Upper lobe of left lung (tissue), 4 donors: ENCODE data around the gene DTL.

ENCODE experiments used
- EP300 ChIP-seq, 4 donors: sonication (generic); formaldehyde crosslinking; IDR thresholded peaks; one replicate each; pipeline ENCODE4 v1.5.1; 2017; ENCODE audit warnings: antibody characterized with exemption in 4 of 4, control low read depth in 2 of 4
- POLR2A ChIP-seq, 4 donors: fragments of 450-650 bp; IDR thresholded peaks; one replicate each; pipeline ENCODE4 v1.5.1; 2016 to 2017; ENCODE audit warnings: antibody characterized with exemption in 4 of 4, mild to moderate bottlenecking in 2 of 4
- POLR2AphosphoS5 ChIP-seq, 2 donors: sonication (generic); formaldehyde crosslinking; IDR thresholded peaks; one replicate each; pipeline ENCODE4 v1.5.1; 2017; ENCODE audit warnings: antibody characterized with exemption in 2 of 2
- TF ChIP-seq, protein P1 (sequence below), 6 experiments: fragments of 450-650 bp in 4 of 6; fragments of 200-600 bp in 2 of 6; sonication (generic) in 2 of 6; IDR thresholded peaks; one replicate each; pipeline ENCODE4 v1.5.1; 2016 to 2019; ENCODE audit warnings: antibody characterized with exemption in 6 of 6

DNA sequence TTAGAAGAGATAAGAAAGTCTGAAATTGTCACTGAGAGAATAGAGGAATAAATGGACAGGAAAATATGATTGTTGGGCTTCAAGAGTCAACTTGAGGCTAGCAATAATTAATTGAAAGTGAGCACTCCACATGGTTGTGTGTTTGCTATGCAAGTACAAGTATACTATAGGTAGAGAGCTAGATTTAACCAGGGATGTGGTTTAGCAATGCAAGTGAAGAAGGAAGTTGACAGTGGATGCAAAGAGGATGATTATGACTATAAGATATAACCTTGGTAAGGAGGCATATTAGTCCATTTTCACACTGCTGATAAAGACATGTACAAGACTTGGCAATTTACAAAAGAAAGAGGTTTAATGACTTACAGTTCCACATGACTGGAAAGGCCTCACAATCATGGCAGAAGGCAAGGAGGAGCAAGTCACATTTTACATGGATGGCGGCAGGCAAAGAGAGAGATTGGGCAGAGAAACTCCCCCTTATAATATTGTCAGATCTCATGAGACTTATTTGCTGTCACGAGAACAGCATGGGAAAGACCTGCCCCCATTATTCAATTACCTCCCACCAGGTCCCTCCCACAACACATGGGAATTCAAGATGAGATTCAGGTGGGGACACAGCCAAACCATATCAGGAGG lies 47.3 kb downstream of the DTL start:
- TF ChIP-seq, protein P1, sequence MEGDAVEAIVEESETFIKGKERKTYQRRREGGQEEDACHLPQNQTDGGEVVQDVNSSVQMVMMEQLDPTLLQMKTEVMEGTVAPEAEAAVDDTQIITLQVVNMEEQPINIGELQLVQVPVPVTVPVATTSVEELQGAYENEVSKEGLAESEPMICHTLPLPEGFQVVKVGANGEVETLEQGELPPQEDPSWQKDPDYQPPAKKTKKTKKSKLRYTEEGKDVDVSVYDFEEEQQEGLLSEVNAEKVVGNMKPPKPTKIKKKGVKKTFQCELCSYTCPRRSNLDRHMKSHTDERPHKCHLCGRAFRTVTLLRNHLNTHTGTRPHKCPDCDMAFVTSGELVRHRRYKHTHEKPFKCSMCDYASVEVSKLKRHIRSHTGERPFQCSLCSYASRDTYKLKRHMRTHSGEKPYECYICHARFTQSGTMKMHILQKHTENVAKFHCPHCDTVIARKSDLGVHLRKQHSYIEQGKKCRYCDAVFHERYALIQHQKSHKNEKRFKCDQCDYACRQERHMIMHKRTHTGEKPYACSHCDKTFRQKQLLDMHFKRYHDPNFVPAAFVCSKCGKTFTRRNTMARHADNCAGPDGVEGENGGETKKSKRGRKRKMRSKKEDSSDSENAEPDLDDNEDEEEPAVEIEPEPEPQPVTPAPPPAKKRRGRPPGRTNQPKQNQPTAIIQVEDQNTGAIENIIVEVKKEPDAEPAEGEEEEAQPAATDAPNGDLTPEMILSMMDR (IDR thresholded peaks at IDR 0.05), result no peak
- TF ChIP-seq POLR2A (IDR thresholded peaks at IDR 0.05) (no peak), EP300 (IDR thresholded peaks at IDR 0.05) (no peak), POLR2AphosphoS5 (IDR thresholded peaks at IDR 0.05) (no peak)
